Liver (tissue), 3 donors: ENCODE measurements around the gene CNPY4.

Experiments
- EGR1 ChIP-seq, 2 donors: IDR thresholded peaks; 2 replicates each; pipeline ENCODE4 v1.6.1; 2016 to 2018; ENCODE audit warnings: antibody characterized with exemption in 2 of 2, low read depth in 2 of 2
- GABPA ChIP-seq, 2 donors: IDR thresholded peaks in 1 of 2; conservative IDR thresholded peaks in 1 of 2; 2 replicates each; pipeline ENCODE4 v1.6.1; 2016; ENCODE audit warnings: antibody characterized with exemption in 2 of 2, mild to moderate bottlenecking in 1 of 2, moderate library complexity in 1 of 2
- TAF1 ChIP-seq: conservative IDR thresholded peaks from 2 replicates; pipeline ENCODE4 v1.6.1; 2016; ENCODE audit warnings: antibody characterized with exemption, mild to moderate bottlenecking
- YY1 ChIP-seq: IDR thresholded peaks from 2 replicates; pipeline ENCODE4 v1.6.1; 2016; ENCODE audit warnings: antibody characterized with exemption, mild to moderate bottlenecking
- TF ChIP-seq, protein P1 (sequence below): fragments of 150-350 bp; IDR thresholded peaks from 2 replicates; pipeline ENCODE4 v1.5.1; 2017; ENCODE audit warnings: improper control_type of control experiment, low read depth, low read length; ENCODE audit not compliant: missing input control
- TF ChIP-seq, protein P2 (sequence below): IDR thresholded peaks from 2 replicates; pipeline ENCODE4 v1.6.1; 2016; ENCODE audit warnings: antibody characterized with exemption, mild to moderate bottlenecking
- TF ChIP-seq, protein P3 (sequence below): IDR thresholded peaks from 2 replicates; pipeline ENCODE4 v1.6.1; 2016; ENCODE audit warnings: antibody characterized with exemption
- donor health status: healthy.
- donor health status: healthy.

DNA sequence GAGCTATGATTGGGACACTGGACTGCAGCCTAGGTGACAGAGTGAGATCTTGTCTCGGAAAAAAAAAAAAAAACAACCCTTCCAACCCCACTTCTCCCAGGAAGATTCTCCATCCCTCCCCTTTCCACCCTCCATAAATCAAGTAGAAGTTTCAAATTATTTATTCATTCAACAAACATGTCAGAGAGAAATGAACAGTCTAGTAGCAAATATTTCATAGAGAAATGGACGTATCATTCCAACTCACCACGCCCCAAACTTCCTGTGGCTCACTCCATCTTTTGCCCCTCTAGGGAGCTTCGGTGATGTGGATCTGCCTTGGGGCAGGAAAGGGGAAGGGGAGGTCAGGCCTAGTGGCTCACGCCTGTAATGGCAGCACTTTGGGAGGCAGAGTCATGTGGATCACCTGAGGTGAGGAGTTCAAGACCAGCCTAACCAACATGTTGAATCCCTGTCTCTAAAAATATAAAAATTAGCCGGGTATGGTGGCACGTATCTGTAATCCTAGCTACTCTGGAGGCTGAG, 39.7 kb downstream of the CNPY4 start:
- TF ChIP-seq GABPA (IDR thresholded peaks at IDR 0.05 in 1 of 2, conservative IDR thresholded peaks at IDR 0.05 in 1 of 2) (no peak), TAF1 (no peak), EGR1 (IDR thresholded peaks at IDR 0.05; ENCODE audit: low read depth in 2 of 2) (no peak), YY1 (no peak)
- TF ChIP-seq, protein P1, sequence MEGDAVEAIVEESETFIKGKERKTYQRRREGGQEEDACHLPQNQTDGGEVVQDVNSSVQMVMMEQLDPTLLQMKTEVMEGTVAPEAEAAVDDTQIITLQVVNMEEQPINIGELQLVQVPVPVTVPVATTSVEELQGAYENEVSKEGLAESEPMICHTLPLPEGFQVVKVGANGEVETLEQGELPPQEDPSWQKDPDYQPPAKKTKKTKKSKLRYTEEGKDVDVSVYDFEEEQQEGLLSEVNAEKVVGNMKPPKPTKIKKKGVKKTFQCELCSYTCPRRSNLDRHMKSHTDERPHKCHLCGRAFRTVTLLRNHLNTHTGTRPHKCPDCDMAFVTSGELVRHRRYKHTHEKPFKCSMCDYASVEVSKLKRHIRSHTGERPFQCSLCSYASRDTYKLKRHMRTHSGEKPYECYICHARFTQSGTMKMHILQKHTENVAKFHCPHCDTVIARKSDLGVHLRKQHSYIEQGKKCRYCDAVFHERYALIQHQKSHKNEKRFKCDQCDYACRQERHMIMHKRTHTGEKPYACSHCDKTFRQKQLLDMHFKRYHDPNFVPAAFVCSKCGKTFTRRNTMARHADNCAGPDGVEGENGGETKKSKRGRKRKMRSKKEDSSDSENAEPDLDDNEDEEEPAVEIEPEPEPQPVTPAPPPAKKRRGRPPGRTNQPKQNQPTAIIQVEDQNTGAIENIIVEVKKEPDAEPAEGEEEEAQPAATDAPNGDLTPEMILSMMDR = no peak
- TF ChIP-seq, protein P2, sequence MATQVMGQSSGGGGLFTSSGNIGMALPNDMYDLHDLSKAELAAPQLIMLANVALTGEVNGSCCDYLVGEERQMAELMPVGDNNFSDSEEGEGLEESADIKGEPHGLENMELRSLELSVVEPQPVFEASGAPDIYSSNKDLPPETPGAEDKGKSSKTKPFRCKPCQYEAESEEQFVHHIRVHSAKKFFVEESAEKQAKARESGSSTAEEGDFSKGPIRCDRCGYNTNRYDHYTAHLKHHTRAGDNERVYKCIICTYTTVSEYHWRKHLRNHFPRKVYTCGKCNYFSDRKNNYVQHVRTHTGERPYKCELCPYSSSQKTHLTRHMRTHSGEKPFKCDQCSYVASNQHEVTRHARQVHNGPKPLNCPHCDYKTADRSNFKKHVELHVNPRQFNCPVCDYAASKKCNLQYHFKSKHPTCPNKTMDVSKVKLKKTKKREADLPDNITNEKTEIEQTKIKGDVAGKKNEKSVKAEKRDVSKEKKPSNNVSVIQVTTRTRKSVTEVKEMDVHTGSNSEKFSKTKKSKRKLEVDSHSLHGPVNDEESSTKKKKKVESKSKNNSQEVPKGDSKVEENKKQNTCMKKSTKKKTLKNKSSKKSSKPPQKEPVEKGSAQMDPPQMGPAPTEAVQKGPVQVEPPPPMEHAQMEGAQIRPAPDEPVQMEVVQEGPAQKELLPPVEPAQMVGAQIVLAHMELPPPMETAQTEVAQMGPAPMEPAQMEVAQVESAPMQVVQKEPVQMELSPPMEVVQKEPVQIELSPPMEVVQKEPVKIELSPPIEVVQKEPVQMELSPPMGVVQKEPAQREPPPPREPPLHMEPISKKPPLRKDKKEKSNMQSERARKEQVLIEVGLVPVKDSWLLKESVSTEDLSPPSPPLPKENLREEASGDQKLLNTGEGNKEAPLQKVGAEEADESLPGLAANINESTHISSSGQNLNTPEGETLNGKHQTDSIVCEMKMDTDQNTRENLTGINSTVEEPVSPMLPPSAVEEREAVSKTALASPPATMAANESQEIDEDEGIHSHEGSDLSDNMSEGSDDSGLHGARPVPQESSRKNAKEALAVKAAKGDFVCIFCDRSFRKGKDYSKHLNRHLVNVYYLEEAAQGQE = no peak
- TF ChIP-seq, protein P3, sequence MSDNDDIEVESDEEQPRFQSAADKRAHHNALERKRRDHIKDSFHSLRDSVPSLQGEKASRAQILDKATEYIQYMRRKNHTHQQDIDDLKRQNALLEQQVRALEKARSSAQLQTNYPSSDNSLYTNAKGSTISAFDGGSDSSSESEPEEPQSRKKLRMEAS = no peak
